ENCODE data around the gene KRTAP10-1.
"Not testable (repeated sequence)": the region's sequence is repeated elsewhere in the genome, so short reads cannot be mapped to it uniquely, and the experiment has no call there.

The KRTAP10-1 gene

DNA sequence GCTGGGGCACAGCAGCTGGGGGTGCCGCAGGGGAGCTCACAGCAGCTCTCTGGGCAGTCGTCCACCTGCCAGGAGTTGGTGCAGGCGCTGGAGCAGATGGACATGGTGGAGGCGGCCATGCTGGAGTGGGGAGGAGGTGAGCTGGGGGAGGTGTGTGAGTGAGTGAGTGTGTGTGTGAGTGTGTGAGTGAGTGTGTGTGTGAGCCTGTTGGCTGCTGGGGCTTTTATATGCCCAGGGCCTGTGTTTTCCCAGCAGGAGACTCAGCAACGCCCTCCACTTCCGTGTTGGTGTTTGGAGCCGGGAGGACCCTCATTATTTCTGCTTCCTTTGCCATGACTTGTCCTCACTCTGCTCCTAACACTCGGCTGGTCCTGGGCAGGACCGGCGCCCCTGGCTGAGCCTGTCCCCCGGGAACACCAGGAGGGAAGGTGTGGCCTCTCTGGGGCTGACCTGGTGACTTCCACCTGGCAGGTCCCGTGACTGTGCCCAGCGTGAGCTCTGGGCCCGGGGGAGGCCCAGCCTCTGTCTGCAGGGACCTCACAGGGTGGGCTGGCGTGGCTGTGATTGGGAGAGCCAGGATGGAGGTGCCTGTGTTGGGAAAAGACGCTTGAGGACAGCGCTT, 11.5 kb upstream of the KRTAP10-1 start, which contains the start of gene KRTAP10-2:
KRTAP10-2 (minus strand) TSS at position 166 of the 622 bp plus-strand sequence; CDS start at position 119, 47 bp downstream.
- Histone ChIP-seq H3K36me3 (ENCODE audit: control insufficient read depth, insufficient read depth, low read length) (no peaks in the 10 kb centered on the region), H3K27me3 (ENCODE audit: control insufficient read depth, insufficient read depth, low read length) (no peaks in the 10 kb centered on the region), H3K4me1 (ENCODE audit: control insufficient read depth, insufficient read depth, low read length) (peaks cover 5% of the 10 kb centered on the region), H3K9me3 (ENCODE audit: control insufficient read depth, low read length) (no peaks in the 10 kb centered on the region), H3K9ac (ENCODE audit: low read length) (no peak within 1 kb of the TSS), H3K4me3 (ENCODE audit: low read length) (no peak within 1 kb of the TSS)

DNA sequence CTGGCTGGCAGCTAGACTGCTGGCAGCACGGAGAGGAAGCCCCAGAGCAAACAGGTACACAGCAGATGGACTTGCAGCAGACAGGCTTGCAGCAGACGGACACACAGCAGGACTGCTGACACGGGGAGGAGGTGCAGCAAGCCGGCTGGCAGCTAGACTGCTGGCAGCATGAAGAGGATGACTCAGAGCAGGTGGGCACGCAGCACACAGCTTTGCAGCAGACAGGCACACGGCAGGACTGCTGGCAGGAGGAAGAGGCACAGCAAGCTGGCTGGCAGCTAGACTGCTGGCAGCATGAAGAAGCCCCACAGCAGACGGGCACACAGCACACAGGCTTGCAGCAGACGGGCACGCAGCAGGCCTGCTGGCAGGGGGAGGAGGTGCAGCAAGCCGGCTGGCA, 10.8 kb upstream of the KRTAP10-1 start:
- Histone ChIP-seq H3K9ac (ENCODE audit: low read length) (no peak overlapping the region), H3K9me3 (ENCODE audit: control insufficient read depth, low read length) (no peaks in the 10 kb centered on the region), H3K36me3 (ENCODE audit: control insufficient read depth, insufficient read depth, low read length) (no peaks in the 10 kb centered on the region), H3K4me1 (ENCODE audit: control insufficient read depth, insufficient read depth, low read length) (peaks cover 5% of the 10 kb centered on the region), H3K27me3 (ENCODE audit: control insufficient read depth, insufficient read depth, low read length) (no peaks in the 10 kb centered on the region), H3K4me3 (ENCODE audit: low read length) (no peak overlapping the region)

GRCh38 chr21:44550285-44550684, 10.3 kb upstream of the KRTAP10-1 start:
- not testable (repeated sequence) for H3K4me3 ChIP-seq (ENCODE audit: low read length); H3K9ac ChIP-seq (ENCODE audit: low read length); H3K4me1 ChIP-seq (ENCODE audit: control insufficient read depth, insufficient read depth, low read length); H3K9me3 ChIP-seq (ENCODE audit: control insufficient read depth, low read length); H3K27me3 ChIP-seq (ENCODE audit: control insufficient read depth, insufficient read depth, low read length); H3K36me3 ChIP-seq (ENCODE audit: control insufficient read depth, insufficient read depth, low read length)

DNA sequence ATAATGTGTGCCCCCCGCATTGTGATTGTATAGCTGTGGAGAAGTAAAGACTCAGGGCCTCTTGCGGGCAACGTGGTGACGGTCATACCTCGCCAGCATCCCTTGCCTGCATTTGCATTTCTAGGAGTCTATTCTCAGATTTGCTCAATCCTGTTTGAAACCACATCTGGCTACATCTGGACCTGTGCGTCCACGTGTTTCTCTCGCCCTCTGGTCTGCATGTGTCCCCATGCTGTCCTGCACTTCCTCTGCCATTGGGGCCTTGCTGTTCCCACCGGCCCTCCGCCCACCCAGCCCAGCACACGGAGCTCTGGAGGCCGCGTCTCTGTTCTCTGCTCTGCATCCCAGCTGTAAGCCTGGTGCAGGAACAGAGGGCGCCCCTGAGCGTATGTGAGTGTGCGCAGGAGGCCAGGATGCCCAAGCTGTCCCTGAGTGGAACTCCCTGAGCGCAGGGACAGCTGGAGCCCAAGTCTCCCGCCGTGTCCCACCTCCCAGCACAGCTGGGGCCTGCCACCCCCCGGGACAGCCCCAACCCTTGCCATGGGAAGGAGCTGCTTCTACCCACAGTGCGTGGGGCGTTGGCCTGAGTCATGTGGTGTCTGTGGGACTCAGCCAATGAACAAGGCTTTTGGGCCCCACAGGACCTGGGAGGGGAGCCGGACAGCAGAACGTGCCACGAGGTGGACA, 9.7 kb upstream of the KRTAP10-1 start:
- H3K9ac ChIP-seq (ENCODE audit: low read length) = no peak overlapping the region
- H3K4me3 ChIP-seq (ENCODE audit: low read length) = no peak overlapping the region
- peaks cover 5% of the 10 kb centered on the region for H3K4me1 ChIP-seq (ENCODE audit: control insufficient read depth, insufficient read depth, low read length)
- H3K27me3 ChIP-seq (ENCODE audit: control insufficient read depth, insufficient read depth, low read length) = no peaks in the 10 kb centered on the region
- H3K36me3 ChIP-seq (ENCODE audit: control insufficient read depth, insufficient read depth, low read length) = no peaks in the 10 kb centered on the region
- no peaks in the 10 kb centered on the region for H3K9me3 ChIP-seq (ENCODE audit: control insufficient read depth, low read length)

GRCh38 chr21:44548922-44549321, 8.9 kb upstream of the KRTAP10-1 start:
- Histone ChIP-seq H3K9me3 (ENCODE audit: control insufficient read depth, low read length) (no peaks in the 10 kb centered on the region), H3K36me3 (ENCODE audit: control insufficient read depth, insufficient read depth, low read length) (no peaks in the 10 kb centered on the region), H3K27me3 (ENCODE audit: control insufficient read depth, insufficient read depth, low read length) (no peaks in the 10 kb centered on the region), H3K4me3 (ENCODE audit: low read length) (no peak overlapping the region), H3K9ac (ENCODE audit: low read length) (no peak overlapping the region), H3K4me1 (ENCODE audit: control insufficient read depth, insufficient read depth, low read length) (peaks cover 5% of the 10 kb centered on the region)

DNA sequence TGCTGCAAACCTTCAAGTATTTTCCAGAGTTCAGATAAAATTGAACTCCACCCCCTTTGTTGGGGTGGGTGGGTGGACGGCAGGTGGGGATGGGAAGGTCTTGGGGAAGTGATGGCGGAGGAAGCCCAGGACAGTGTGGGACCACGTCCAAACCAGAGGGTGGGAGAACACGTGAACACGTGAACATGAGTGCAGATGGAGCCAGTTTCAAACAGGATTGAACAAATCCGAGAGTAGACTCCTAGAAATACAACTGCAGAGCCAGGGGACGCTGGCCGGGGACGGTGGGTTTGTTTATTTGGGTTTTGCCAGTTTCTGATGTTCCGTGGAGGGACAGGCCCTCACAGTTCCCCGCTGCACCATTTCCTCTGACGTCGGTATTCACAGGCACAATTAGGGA, 8.4 kb upstream of the KRTAP10-1 start:
- Histone ChIP-seq H3K9me3 (ENCODE audit: control insufficient read depth, low read length) (no peaks in the 10 kb centered on the region), H3K36me3 (ENCODE audit: control insufficient read depth, insufficient read depth, low read length) (no peaks in the 10 kb centered on the region), H3K9ac (ENCODE audit: low read length) (no peak overlapping the region), H3K4me1 (ENCODE audit: control insufficient read depth, insufficient read depth, low read length) (peaks cover 5% of the 10 kb centered on the region), H3K27me3 (ENCODE audit: control insufficient read depth, insufficient read depth, low read length) (no peaks in the 10 kb centered on the region), H3K4me3 (ENCODE audit: low read length) (no peak overlapping the region)

DNA sequence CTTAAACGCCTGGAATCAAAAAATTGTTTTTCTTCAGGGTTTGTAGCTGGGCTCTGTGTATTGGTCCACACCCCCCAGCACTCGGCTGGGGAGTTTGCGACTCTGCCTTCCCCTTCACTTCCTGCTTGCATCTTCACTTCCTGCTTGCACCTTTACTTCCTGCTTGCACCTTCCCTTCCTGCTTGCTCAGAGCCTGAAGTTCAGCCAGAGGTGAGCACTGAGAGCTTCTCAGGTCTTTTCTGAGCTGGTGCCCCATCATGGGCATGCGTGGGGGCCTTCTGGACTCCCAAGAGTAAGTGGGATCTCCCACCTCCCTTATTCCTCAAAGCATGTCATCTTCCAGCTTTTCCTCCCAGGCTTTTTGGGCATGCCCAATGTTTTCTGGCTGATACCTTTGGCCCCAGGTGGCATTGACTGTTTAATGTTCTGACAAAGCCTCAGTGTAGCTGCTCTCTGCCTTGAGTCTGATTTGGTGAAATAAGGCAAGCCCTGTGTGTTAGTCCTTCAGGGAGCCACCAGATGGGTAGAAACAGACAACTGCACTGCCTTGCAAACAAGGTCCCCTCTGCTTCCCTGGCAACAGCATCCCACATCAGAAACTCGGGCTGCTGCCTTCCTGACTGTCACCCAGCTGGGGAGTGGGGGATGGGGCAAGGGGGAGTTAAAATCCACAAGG, 7.8 kb upstream of the KRTAP10-1 start:
- Histone ChIP-seq H3K4me3 (ENCODE audit: low read length) (no peak overlapping the region), H3K36me3 (ENCODE audit: control insufficient read depth, insufficient read depth, low read length) (no peaks in the 10 kb centered on the region), H3K9me3 (ENCODE audit: control insufficient read depth, low read length) (no peaks in the 10 kb centered on the region), H3K27me3 (ENCODE audit: control insufficient read depth, insufficient read depth, low read length) (no peaks in the 10 kb centered on the region), H3K9ac (ENCODE audit: low read length) (no peak overlapping the region), H3K4me1 (ENCODE audit: control insufficient read depth, insufficient read depth, low read length) (peaks cover 5% of the 10 kb centered on the region)

- no peaks in the 10 kb centered on the region for H3K9me3 ChIP-seq (ENCODE audit: control insufficient read depth, low read length)
These were observed 4.6 kb upstream of the KRTAP10-1 start for GRCh38 chr21:44544566-44544965.

GRCh38 chr21:44542716-44543115, 2.7 kb upstream of the KRTAP10-1 start:
- H3K9ac ChIP-seq (ENCODE audit: low read length) = no peak overlapping the region
- H3K36me3 ChIP-seq (ENCODE audit: control insufficient read depth, insufficient read depth, low read length) = no peaks in the 10 kb centered on the region
- no peaks in the 10 kb centered on the region for H3K9me3 ChIP-seq (ENCODE audit: control insufficient read depth, low read length)

More at GRCh38 chr21:44544566-44544965, 4.6 kb upstream of the KRTAP10-1 start:
- Histone ChIP-seq H3K27me3 (ENCODE audit: control insufficient read depth, insufficient read depth, low read length) (no peaks in the 10 kb centered on the region), H3K36me3 (ENCODE audit: control insufficient read depth, insufficient read depth, low read length) (no peaks in the 10 kb centered on the region), H3K4me3 (ENCODE audit: low read length) (no peak overlapping the region), H3K9ac (ENCODE audit: low read length) (no peak overlapping the region), H3K4me1 (ENCODE audit: control insufficient read depth, insufficient read depth, low read length) (peaks cover 5% of the 10 kb centered on the region)

DNA sequence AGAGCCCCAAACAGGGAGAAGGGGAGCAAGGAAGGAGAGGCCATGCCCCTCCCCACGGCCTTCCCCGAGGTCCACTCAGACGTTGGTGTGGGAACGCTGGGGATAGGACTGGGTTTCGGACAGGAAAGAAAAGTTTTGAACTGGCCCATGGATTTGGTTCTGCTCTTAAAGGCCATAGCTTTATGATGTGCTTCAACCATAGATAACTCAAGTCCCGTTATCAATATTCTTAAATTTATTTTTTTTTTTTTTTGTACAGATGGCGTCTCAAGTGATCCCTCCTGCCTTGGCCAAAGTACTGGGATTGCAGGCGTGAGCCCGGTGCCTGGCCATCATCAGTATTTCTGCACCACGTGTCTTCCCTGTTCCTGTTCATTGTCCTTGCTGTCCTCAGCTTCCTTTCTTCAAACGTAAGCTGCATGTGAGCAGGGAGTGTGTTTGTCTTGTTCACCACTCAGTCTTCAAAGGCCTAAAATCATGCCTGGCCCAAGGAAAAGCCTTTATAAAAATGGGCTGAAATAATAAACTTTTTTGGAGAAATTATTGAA, 820 bp upstream of the KRTAP10-1 start:
- H3K36me3 ChIP-seq (ENCODE audit: control insufficient read depth, insufficient read depth, low read length) = no peaks in the 10 kb centered on the region
- no peak overlapping the region for H3K4me3 ChIP-seq (ENCODE audit: low read length)
- H3K4me1 ChIP-seq (ENCODE audit: control insufficient read depth, insufficient read depth, low read length) = no peaks in the 10 kb centered on the region
- no peaks in the 10 kb centered on the region for H3K9me3 ChIP-seq (ENCODE audit: control insufficient read depth, low read length)
- no peaks in the 10 kb centered on the region for H3K27me3 ChIP-seq (ENCODE audit: control insufficient read depth, insufficient read depth, low read length)
- H3K9ac ChIP-seq (ENCODE audit: low read length) = no peak overlapping the region

More at GRCh38 chr21:44542716-44543115, 2.7 kb upstream of the KRTAP10-1 start:
- H3K4me3 ChIP-seq (ENCODE audit: low read length) = no peak overlapping the region
- H3K27me3 ChIP-seq (ENCODE audit: control insufficient read depth, insufficient read depth, low read length) = no peaks in the 10 kb centered on the region
- no peaks in the 10 kb centered on the region for H3K4me1 ChIP-seq (ENCODE audit: control insufficient read depth, insufficient read depth, low read length)

- Histone ChIP-seq H3K36me3 (ENCODE audit: control insufficient read depth, insufficient read depth, low read length) (no peaks in the 10 kb centered on the region), H3K4me3 (ENCODE audit: low read length) (no peak overlapping the region), H3K9ac (ENCODE audit: low read length) (no peak overlapping the region), H3K9me3 (ENCODE audit: control insufficient read depth, low read length) (no peaks in the 10 kb centered on the region), H3K4me1 (ENCODE audit: control insufficient read depth, insufficient read depth, low read length) (no peaks in the 10 kb centered on the region), H3K27me3 (ENCODE audit: control insufficient read depth, insufficient read depth, low read length) (no peaks in the 10 kb centered on the region)
These were observed 949 bp downstream of the KRTAP10-1 start for GRCh38 chr21:44539046-44539445.
